ENCODE measurements around the gene DBX1.

DNA sequence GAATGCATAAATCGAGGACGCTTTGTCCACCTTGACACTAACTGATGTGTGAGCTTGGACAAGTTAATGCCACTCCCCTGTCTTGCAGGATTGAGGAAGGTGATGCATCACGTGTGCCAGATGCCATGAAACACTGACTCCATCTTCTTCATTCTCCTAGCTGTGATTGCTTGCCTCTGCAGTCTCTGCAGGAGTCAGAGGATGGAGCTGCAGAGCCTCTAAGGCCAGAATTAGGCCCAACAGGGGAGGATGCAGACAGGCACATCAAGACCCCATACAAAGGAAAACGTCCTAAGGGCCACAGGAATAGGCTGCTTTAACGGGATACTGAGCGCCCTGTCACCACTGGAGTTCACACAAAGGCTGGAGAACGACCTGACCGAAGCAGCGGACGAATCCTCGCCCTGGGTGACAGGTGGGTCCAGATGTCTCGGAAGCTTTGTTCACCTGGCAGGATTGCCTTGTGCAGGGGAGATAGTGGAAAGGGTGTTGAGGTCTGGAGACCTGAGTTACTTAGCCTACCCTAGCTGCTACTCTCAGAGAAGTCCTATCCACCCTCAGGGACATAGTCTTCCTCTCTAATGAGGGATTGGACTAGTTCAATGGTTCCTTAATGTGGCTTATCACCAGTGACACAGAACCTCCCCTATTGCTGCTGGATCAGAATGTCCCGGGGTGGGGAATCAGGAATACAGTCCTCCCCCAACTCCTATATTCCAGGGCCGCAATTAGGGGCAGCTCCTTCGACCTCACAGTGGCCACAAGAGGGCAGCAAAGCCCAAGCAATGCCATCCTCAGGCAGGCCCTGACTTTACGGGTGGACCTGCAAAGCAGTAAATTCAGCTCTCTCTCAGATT is 32.4 kb downstream of the DBX1 start:
- TF ChIP-seq, protein P1, sequence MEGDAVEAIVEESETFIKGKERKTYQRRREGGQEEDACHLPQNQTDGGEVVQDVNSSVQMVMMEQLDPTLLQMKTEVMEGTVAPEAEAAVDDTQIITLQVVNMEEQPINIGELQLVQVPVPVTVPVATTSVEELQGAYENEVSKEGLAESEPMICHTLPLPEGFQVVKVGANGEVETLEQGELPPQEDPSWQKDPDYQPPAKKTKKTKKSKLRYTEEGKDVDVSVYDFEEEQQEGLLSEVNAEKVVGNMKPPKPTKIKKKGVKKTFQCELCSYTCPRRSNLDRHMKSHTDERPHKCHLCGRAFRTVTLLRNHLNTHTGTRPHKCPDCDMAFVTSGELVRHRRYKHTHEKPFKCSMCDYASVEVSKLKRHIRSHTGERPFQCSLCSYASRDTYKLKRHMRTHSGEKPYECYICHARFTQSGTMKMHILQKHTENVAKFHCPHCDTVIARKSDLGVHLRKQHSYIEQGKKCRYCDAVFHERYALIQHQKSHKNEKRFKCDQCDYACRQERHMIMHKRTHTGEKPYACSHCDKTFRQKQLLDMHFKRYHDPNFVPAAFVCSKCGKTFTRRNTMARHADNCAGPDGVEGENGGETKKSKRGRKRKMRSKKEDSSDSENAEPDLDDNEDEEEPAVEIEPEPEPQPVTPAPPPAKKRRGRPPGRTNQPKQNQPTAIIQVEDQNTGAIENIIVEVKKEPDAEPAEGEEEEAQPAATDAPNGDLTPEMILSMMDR (IDR thresholded peaks at IDR 0.05): peak; percentile 56 to 90 (median 78)
- TF ChIP-seq POLR2A (IDR thresholded peaks at IDR 0.05): no peak

Data from thyroid gland (tissue), 4 donors.